Suprapubic skin (tissue), 4 donors: Measurements from ENCODE around the gene FST. TPM values are rescaled to one million over a fixed set of nuclear protein-coding genes. Genes with fewer than 3 reads are reported as not detected.

Experiments used
- DNase-seq, 2 donors: peaks; one replicate each; pipeline ENCODE4 v3.0.0-alpha.2; 2019; ENCODE audit warnings: low spot score in 2 of 2
- H3K27ac ChIP-seq: fragments of 200-600 bp; sonication (generic); one replicate; pipeline ENCODE4 v1.5.1; 2019
- H3K27me3 ChIP-seq: fragments of 200-600 bp; sonication (generic); one replicate; pipeline ENCODE4 v1.5.1; 2019
- H3K36me3 ChIP-seq: fragments of 200-600 bp; sonication (generic); one replicate; pipeline ENCODE4 v1.5.1; 2019
- H3K4me1 ChIP-seq: fragments of 200-600 bp; sonication (generic); one replicate; pipeline ENCODE4 v1.5.1; 2019
- H3K4me3 ChIP-seq: fragments of 200-600 bp; sonication (generic); one replicate; pipeline ENCODE4 v1.5.1; 2019; ENCODE audit warnings: mild to moderate bottlenecking
- H3K9me3 ChIP-seq: fragments of 200-600 bp; sonication (generic); one replicate; pipeline ENCODE4 v1.5.1; 2019
- EP300 ChIP-seq: sonication (generic); formaldehyde crosslinking; IDR thresholded peaks from one replicate; pipeline ENCODE4 v1.6.1; 2017; ENCODE audit warnings: antibody characterized with exemption
- POLR2A ChIP-seq, 2 donors: fragments of 450-650 bp; IDR thresholded peaks; one replicate each; pipeline ENCODE4 v1.6.1; 2017; ENCODE audit warnings: antibody characterized with exemption in 2 of 2, mild to moderate bottlenecking in 2 of 2, moderate library complexity in 2 of 2
- POLR2AphosphoS5 ChIP-seq, 3 donors: sonication (generic); formaldehyde crosslinking; IDR thresholded peaks; one replicate each; pipeline ENCODE4 v1.6.1; 2017; ENCODE audit warnings: antibody characterized with exemption in 3 of 3
- WGBS: methylation state at CpG from one replicate; pipeline ENCODE4 v1.1.5; 2018; 5-methylcytosine and 5-hydroxymethylcytosine counted together
- total RNA-seq, 4 donors: library from RNA; depleted of rRNA; stranded (reverse); fragments of >200 nt; gene quantifications; one replicate each; pipeline ENCODE4 v1.1.0, GENCODE V29; 2016
- TF ChIP-seq, protein P1 (sequence below), 2 donors: fragments of 200-600 bp in 1 of 2; fragments of 450-650 bp in 1 of 2; sonication (generic) in 1 of 2; IDR thresholded peaks; one replicate each; pipeline ENCODE4 v1.5.1; 2016 to 2019; ENCODE audit warnings: antibody characterized with exemption in 2 of 2, mild to moderate bottlenecking in 1 of 2, moderate library complexity in 1 of 2

Gene FST
- total RNA-seq, 4 donors from 2014 or later, result 6.0 to 26.4 (median 6.6) TPM

DNA sequence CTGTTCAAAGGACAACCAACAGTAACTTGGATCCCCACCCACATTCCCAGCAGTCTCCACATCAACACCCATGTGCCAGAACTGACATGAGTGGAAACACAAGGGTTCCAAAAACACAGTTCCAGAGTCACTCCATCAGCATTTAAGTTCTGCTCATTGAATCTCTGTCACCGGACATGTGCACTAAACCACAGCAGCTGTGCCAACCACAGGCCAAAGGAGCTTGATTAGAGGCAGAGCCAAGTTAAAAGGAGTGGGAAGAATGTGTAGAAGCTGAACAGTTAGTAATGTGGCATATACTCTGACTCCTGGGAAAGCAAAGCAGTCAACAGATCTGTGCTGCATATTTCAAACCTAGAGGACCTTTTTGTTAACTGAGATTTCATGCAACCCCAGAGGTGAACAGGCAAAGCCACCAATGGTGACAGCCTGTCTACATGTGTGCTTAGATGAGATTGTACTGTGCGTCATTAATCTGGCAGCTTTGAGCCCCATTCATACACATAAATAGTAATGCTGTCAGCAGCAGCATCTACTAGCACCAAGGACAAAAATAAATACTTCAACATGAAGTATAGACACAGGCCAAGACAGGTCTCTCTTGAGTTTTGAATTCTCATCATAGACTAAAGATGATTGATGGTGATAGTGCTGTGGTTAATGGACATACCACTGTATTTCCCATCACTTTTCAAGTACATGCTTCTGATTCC, 16.4 kb upstream of the FST start:
- no peaks in the 10 kb centered on the region for H3K9me3 ChIP-seq
- no peak overlapping the region for H3K27ac ChIP-seq
- no peak for DNase-seq
- 78% methylated on average over 2 of the region's 2 CpGs for WGBS
- TF ChIP-seq, protein P1, sequence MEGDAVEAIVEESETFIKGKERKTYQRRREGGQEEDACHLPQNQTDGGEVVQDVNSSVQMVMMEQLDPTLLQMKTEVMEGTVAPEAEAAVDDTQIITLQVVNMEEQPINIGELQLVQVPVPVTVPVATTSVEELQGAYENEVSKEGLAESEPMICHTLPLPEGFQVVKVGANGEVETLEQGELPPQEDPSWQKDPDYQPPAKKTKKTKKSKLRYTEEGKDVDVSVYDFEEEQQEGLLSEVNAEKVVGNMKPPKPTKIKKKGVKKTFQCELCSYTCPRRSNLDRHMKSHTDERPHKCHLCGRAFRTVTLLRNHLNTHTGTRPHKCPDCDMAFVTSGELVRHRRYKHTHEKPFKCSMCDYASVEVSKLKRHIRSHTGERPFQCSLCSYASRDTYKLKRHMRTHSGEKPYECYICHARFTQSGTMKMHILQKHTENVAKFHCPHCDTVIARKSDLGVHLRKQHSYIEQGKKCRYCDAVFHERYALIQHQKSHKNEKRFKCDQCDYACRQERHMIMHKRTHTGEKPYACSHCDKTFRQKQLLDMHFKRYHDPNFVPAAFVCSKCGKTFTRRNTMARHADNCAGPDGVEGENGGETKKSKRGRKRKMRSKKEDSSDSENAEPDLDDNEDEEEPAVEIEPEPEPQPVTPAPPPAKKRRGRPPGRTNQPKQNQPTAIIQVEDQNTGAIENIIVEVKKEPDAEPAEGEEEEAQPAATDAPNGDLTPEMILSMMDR (IDR thresholded peaks at IDR 0.05), result no peak
- TF ChIP-seq POLR2A (IDR thresholded peaks at IDR 0.05), result no peak
- no peak for TF ChIP-seq POLR2AphosphoS5 (IDR thresholded peaks at IDR 0.05)
- TF ChIP-seq EP300, result no peak
- peaks cover under 1% of the 10 kb centered on the region for H3K27me3 ChIP-seq
- H3K4me3 ChIP-seq, result no peak overlapping the region
- H3K36me3 ChIP-seq, result no peaks in the 10 kb centered on the region
- H3K4me1 ChIP-seq, result no peaks in the 10 kb centered on the region

DNA sequence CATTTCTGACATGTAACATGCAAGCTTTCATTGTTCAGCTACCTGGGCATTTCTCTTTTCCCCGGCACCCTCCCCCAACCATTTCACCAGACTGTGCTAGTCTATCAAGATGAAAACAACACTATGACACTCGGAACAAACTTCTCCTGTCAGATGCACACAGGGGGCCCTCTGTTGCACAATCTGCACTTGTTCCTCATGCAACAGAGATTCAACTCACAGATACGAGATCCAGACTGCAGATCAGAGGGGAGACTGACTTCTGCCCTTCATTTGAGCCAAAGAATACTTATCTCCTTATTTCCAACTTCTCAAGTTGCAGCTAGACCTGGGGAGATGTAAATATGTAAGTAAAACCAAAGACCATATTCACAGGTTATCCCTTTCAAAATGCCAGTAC, 15.7 kb upstream of the FST start:
- H3K4me1 ChIP-seq, result no peaks in the 10 kb centered on the region
- H3K4me3 ChIP-seq, result no peak overlapping the region
- H3K9me3 ChIP-seq, result no peaks in the 10 kb centered on the region
- 66% methylated on average over 3 of the region's 3 CpGs for WGBS
- no peak overlapping the region for H3K27ac ChIP-seq
- DNase-seq, result no peak
- H3K36me3 ChIP-seq, result no peaks in the 10 kb centered on the region
- TF ChIP-seq, protein P1 (IDR thresholded peaks at IDR 0.05), result no peak
- TF ChIP-seq POLR2A (IDR thresholded peaks at IDR 0.05), result no peak
- TF ChIP-seq POLR2AphosphoS5 (IDR thresholded peaks at IDR 0.05), result no peak
- TF ChIP-seq EP300, result no peak
- H3K27me3 ChIP-seq, result no peaks in the 10 kb centered on the region

DNA sequence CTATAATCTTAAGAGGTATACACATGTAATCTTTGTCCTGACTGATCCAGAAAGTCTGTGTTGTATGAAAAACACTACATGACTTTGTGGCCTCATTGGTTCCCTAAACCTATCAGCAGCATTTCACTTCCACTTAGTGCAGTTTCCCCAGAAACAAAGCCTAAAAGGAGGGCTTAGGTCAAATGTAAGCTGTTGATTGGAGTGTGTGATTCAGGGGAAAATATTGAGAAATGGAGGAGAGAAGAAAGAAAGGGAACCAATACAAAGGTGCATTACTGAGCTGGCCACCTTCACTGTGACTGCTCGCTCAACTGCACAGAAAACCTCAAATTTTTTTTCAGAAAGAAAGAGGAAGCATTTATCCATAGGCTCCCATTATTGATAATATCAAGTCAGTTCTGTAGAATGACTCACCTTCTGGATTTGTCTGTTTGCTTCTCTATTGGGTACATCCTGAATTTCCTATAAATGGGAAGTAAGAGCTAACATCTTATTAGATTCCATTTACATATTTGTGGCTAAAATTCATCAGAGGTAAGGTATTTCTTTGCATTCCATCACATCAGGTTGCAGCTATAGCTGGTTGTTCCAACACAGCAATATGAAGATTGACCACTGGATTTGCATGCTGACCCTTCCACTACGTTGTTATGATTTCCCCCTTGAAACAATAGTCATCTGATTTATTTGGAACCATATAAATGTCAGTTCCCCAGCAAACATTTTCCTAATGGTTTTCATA, 10.3 kb upstream of the FST start:
- 78% methylated on average over 2 of the region's 2 CpGs for WGBS
- no peaks in the 10 kb centered on the region for H3K9me3 ChIP-seq
- no peak for TF ChIP-seq EP300
- TF ChIP-seq POLR2A (IDR thresholded peaks at IDR 0.05), result no peak
- no peak for TF ChIP-seq POLR2AphosphoS5 (IDR thresholded peaks at IDR 0.05)
- TF ChIP-seq, protein P1 (IDR thresholded peaks at IDR 0.05), result no peak
- H3K4me1 ChIP-seq, result no peaks in the 10 kb centered on the region
- DNase-seq, result no peak
- H3K36me3 ChIP-seq, result no peaks in the 10 kb centered on the region
- H3K27me3 ChIP-seq, result no peaks in the 10 kb centered on the region
- H3K27ac ChIP-seq, result no peak overlapping the region
- H3K4me3 ChIP-seq, result no peak overlapping the region

DNA sequence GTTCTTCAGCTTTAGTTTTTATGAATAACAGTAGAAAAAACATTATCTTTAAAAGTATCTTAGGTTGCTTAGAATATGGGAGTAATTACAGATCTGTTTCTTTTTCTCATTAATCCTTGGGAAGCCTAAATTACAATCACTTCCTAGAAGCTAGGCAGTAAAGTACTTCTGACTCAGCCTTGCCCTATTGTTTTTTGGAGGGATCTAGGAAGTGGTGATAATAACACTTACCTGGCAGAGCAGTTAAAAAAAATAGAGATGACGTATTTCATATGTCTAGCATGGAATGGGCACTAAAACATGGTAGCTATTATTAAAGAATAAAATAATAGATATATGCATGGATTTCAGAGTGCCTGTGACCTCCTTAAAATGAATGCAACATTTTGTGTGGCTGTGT, 8.2 kb upstream of the FST start:
- H3K27ac ChIP-seq, result no peak overlapping the region
- DNase-seq, result no peak
- H3K9me3 ChIP-seq, result no peaks in the 10 kb centered on the region
- H3K4me3 ChIP-seq, result no peak overlapping the region
- no peaks in the 10 kb centered on the region for H3K4me1 ChIP-seq
- WGBS, result 59% methylated on average over 1 of the region's 1 CpG
- TF ChIP-seq POLR2A (IDR thresholded peaks at IDR 0.05), result no peak
- TF ChIP-seq EP300, result no peak
- TF ChIP-seq POLR2AphosphoS5 (IDR thresholded peaks at IDR 0.05), result no peak
- TF ChIP-seq, protein P1 (IDR thresholded peaks at IDR 0.05), result no peak
- no peaks in the 10 kb centered on the region for H3K27me3 ChIP-seq
- no peaks in the 10 kb centered on the region for H3K36me3 ChIP-seq
